NCI-H1092 treated with DMSO at 0.1 percent for 48 hours (cell line): ENCODE measurements around the gene SYNGR3.
"Not testable (repeated sequence)": the region's sequence is repeated elsewhere in the genome, so short reads cannot be mapped to it uniquely, and the experiment has no call there.

ENCODE experiments used
- DNase-seq: peaks from one replicate; lab custom pipeline; 2025; lab: John Stamatoyannopoulos, UW

Gene SYNGR3

GRCh38 chr16:2029350-2029749 is 39.6 kb downstream of the SYNGR3 start:
- DNase-seq: no peak

DNA sequence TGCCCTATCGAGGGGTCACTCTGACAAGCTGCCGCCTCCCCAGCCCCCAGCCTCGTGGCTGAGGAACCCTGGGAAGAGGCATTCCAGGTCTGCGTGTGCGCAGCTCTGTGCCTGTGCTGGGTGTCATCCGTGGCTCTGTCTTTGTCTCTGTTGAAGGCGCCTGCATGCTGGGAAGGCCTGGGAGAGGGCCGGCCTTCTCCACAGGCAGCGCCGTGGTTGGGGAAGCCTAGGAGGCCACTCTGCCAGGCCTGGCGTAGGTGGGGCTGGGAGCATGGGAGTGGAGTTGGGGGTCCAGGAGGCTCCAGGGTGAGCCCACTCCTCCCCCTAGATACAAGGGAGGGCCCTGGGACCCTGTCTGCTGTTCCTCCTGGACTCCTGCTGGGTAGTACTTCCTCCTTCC is 40.3 kb downstream of the SYNGR3 start:
- DNase-seq: no peak

DNA sequence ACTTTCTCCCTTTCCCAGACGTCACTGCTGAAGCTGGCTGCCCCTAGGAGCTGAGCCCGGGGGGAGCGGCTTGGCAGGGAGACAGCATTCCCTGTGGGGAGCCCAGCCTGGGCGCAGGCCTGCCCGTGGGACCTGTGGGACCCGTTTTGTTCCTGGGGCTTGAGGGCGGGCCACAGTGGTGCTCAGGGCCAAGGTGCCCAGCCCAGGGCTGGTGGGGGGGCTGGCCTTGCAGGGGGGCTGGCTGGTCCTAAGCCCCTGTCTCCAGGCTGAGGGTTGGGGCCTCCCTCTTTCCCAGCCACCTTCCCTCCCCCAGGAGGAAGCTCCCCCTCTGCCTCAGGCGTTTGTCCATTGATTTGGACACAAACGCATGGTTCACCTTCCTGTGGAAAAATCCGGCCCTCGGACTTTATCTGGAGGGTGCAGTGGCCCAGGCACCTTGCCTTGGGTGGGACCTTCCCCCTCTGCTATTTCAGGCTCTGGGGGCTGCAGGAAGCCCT is 41.4 kb downstream of the SYNGR3 start:
- no peak for DNase-seq

DNA sequence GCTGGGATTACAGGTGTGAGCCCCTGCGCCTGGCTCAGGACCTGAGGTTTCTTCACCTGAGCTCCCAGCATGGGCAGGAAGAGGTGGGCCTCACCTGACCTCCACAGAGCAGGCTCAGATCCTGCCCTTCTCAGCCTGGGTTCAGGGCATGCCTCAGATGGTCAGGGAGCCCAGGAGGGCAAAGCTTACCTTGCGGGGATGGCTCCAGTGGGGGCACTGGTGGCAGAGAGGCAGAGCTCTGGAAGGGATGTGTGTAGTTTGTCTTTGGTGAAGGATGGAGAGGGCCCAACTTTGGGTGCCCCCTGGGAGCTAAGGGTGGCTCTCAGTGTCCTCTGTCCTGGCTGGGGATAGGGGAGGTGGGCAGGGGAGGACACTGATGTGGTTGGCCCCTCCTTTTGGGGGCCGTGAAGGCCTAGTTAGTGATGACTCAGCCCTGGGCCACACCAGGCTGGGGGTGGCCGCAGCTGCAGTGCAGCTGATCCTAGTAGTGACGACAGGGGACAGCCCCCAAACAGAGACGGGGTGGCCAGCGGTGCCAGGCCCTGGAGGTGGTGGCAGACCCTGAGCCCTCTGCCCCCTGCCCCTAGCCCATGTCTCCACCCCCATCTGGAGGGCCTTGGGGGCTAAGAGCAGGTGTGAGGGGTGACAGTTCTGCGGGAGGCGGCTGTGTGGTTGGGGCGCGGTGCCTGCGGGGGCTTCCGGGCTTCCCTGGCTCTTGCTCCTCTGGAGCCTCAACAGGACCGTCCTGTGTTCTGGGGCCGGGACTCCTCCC is 42.7 kb downstream of the SYNGR3 start:
- DNase-seq: no peak

DNA sequence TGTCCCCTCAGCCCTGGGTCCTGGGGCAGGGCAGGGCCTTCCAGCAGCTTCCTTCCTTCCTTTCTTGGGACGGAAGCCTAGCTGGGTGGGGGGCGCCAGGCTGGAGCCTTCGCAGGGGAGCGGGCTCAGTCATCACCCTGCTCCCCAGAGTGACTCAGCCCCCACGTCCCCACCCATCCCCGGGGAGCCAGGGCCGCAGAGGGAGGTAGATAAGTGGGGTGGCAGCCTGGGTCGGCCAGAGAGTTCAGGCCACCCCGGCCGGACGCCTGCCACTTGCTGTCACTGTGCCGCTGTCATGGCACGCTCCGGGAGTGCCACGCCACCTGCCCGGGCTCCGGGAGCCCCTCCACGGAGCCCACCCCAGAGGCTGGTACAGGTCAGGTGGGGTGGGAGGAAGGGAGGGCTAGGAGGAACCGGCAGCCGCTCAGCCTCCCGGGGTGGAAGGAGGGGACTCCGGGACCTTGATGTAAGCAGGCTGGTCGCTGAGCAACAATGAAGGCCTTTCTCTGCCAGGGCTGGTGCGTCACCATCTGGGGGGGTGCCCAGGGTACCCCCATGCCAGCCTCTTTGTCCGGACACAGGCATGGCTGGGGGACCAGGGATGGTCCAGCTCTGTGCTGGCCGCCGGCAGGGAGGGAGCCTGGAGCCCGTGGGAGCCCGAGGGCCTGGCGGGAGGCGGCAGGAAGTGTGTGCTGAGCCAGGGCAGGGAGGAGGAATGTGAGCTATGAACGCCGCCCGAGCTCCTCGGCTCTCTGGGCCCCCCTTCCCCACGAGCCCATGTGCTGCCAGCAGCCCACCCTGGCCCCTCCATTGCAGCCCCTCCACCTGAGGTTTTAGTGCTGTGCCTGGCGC is 43.5 kb downstream of the SYNGR3 start:
- DNase-seq: no peak

DNA sequence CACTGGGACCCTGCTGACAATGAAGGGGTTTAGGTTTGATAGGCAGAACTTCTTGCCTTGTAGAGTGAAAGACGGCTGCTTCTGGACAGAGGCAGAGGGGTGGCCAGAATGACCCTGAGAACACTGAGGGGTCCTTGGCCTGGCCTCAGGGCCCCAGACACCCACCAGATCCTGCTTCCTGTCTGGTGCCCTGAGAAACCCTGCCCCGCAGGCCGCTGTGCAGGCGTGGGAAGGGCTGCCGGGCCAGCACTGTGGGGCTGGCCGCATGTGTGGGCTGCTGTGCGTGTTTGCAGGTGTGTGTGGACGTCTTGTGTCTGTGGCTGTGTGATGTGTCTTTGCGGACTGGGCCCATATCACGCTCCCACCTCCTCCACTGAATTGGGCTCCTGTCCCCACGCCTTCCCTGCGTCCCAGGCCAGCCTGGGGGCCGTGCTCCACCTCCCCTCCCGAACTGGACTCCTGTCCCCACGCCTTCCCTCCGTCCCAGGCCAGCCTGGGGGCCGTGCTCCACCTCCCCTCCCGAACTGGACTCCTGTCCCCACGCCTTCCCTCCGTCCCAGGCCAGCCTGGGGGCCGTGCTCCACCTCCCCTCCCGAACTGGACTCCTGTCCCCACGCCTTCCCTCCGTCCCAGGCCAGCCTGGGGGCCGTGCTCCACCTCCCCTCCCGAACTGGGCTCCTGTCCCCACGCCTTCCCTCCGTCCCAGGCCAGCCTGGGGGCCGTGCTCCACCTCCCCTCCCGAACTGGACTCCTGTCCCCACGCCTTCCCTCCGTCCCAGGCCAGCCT is 44.3 kb downstream of the SYNGR3 start:
- not testable (repeated sequence) for DNase-seq

DNA sequence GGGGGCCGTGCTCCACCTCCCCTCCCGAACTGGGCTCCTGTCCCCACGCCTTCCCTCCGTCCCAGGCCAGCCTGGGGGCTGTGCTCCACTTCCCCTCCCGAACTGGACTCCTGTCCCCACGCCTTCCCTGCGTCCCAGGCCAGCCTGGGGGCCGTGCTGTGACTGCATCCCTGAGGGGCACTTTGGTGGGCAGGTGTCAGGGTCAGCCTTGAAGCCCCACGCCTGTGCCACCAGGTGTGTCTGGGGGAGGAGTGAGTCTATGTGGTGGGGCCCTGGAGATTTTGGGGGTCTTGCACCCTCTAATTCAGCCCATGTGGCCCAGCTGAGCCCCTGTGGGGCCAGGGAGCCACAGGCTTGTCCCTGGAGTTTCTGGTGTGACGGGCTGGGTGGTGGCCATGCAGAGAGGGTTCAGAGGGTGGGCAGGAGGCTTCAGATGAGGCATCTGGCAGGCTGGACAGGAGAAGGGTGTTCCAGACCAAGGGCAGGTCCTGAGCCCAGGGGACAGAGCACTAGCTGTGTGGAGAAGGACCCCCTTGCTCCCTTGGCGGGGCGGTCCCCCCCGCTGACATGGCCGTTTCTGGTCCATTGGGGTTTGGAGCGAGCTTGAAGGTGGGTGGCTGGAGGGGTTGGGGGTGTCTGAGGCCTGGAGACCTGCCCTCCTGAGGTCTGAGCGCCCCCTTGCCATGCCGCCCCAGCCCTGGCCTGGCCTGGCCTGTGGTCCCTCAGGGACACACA is 45.1 kb downstream of the SYNGR3 start:
- no peak for DNase-seq

DNA sequence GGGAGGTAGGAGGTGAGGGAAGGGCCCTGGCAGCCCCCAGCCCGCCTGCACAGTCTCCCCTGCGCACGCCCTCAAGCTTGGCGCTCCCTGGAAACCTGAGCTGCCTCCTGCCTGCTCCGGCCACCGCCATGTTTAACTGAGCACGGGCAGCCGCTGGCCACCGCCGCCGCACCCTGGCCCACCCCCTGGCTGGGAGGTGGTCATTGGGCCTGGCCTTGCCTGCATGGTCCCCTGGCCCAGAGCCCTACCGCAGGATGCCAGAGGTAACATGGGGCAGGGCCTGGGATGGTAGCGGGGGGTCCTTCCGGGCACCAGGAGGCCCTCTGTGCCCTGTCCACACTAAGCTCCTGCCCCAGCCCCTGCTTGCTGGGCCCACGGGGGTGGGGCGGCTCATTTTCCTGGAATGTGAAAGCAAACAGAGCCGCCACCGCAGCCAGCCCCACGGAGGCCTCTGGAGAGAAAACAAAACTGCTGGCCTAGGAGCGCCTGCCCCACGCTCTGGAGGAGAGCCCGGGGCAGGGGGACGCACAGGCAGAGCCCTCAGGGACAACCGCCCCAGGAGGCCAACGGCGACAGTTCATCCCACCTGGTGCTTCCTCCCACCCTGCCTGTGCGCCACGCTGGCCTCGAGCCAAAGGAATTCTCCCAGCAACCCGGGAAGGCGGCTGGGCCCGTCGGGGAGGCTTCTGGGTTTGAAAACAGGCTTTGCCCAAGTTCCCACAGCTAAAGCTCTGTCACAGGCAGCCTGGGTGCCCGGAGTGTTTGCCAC is 45.8 kb downstream of the SYNGR3 start:
- DNase-seq: peak; percentile 52

DNA sequence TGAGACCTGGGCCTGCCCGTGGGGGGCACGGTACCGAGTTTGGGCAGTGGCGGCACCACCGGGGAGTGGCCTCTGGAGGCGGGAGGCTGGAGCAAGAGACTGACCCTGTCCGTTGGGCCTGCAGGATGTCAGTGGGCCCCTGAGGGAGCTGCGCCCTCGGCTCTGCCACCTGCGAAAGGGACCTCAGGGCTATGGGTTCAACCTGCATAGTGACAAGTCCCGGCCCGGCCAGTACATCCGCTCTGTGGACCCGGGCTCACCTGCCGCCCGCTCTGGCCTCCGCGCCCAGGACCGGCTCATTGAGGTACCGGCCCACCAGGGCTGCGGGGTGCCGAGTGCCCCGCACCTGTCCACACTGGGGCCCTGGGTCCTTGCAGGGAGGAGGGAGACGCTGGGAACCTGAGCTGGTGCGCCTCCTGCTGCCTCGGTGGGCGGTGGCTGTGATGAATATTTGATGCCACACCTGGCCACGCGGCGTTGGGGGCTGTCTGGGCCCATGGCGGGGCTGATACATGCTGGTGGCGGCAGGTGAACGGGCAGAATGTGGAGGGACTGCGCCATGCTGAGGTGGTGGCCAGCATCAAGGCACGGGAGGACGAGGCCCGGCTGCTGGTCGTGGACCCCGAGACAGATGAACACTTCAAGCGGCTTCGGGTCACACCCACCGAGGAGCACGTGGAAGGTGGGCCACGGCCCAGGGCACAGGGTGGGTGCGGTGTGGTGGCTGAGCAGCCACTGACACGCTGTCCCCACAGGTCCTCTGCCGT is 46.6 kb downstream of the SYNGR3 start:
- no peak for DNase-seq

DNA sequence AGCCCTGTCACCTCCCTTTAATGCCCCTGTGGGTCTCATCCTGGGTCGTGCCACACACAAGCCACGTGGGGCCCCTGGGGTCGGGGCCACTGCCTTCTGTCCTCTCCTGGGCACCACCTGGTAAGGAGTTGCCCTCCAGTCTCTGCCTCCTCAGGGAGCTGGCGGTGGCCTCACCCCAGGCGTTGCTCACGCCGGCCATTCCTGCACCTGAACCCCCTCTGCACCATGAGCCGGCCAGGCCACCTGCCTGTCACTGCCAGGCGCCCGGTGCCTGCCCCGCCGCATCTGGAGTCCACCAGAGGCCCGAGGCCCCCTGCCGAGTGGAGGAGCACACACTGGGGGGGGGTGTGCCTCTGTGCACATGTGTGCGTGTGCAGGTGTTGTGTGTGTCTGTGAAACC is 47.3 kb downstream of the SYNGR3 start:
- DNase-seq: no peak

GRCh38 chr16:2037647-2038381 is 48.0 kb downstream of the SYNGR3 start:
- DNase-seq: no peak

DNA sequence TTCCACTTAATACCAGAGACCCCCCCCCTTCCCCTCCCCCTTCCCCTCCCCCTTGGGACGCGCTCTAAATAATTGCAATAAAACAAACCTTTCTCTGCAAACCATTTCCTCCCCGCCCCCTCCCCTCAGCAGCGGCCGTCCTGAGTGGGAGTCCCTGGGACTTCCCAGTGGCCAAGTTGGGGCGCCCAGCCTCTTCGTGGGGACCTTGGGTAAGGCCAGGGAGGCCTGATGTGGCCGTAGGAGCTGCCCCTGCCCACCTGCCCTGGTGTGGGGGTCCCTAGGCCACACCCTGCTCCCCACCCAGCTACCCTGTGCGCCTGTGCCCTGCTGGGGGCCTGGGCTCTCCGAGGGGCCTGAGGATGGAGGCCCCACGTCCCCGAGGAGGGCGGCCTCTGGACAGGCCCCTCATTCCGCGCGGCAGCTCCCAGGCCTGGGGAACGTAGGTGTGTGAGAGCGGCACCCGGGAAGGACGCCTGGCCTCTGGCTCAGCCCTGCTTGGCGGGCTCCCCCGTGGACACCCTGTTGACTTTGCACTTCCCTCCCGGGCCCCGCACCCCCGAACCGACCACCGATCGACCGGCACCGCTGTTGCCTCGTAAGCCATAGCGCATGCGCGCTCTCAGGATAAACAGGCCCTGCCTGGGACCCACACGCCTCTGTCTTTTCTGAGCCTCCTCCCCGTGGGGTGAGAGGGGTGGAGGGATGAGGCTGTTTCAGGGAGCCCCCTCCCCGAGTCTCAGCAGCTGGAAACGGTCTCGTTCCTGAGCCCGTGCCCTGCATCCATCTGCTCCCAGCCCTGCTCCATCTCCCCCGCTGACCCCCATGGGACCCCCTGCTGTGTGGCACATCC is 48.8 kb downstream of the SYNGR3 start:
- DNase-seq: no peak

GRCh38 chr16:2039274-2040031 is 49.7 kb downstream of the SYNGR3 start:
- DNase-seq: peak; percentile 24

- no peak for DNase-seq
Measured at GRCh38 chr16:2040041-2040786, 50.4 kb downstream of the SYNGR3 start.

- peak; percentile 44 for DNase-seq
Measured at GRCh38 chr16:2040787-2041522, 51.2 kb downstream of the SYNGR3 start.
